Endothelial cell of umbilical vein (primary cell): ENCODE measurements around the gene PROB1. TPM values are rescaled to one million over a fixed set of nuclear protein-coding genes. Genes with fewer than 3 reads are reported as not detected.

ENCODE experiments used
- BruUV-seq: library from RNA; stranded (reverse); fragments of 400-500 nt; replicated peaks from 2 replicates; lab custom pipeline; 2021; lab: Mats Ljungman, UMichigan
- CTCF ChIA-PET: fragments of 300-600, 350-600 bp; sonication (Branson Sonifier 250); formaldehyde crosslinking; loops from one replicate; lab custom pipeline; 2021; ENCODE audit warnings: antibody characterized with exemption, inconsistent platforms; lab: Charles Lee
- POLR2A ChIA-PET: fragments of 300-600, 350-600 bp; sonication (Branson Sonifier 250); formaldehyde crosslinking; loops from one replicate; lab custom pipeline; 2021; ENCODE audit warnings: antibody characterized with exemption, inconsistent platforms; lab: Charles Lee
- DNase-seq: peaks from one replicate; pipeline ENCODE4 v3.0.0-alpha.2; 2011; ENCODE audit warnings: low read depth, low spot score
- FAIRE-seq: peaks from 2 replicates; lab custom pipeline; 2011; peaks lifted over from hg19 to GRCh38; lab: Jason Lieb, UNC
- H2AFZ ChIP-seq: 2 replicates; pipeline ENCODE4 v1.6.0; 2012; ENCODE audit warnings: low read depth, low read length, control low read depth, inconsistent platforms
- H3K27ac ChIP-seq: 2 replicates; pipeline ENCODE4 v1.5.1; 2011; ENCODE audit warnings: low read depth, mild to moderate bottlenecking, control low read depth, low read length, moderate library complexity; ENCODE audit not compliant: insufficient read depth
- H3K27me3 ChIP-seq, 2 experiments: 2 replicates each; pipeline versions ENCODE4 v1.6.0 to v1.6.1; 2011; ENCODE audit warnings: low read length in 2 of 2, mixed read lengths in 1 of 2; ENCODE audit not compliant: control insufficient read depth in 2 of 2, insufficient read depth in 2 of 2
- H3K36me3 ChIP-seq, 2 experiments: 2 replicates in 1 of 2; 3 replicates in 1 of 2; pipeline ENCODE4 v1.5.1; 2011; ENCODE audit warnings: low read length in 2 of 2, mild to moderate bottlenecking in 1 of 2, moderate library complexity in 1 of 2; ENCODE audit not compliant: control insufficient read depth in 2 of 2, insufficient read depth in 2 of 2; ENCODE audit errors: extremely low read depth in 1 of 2
- H3K4me1 ChIP-seq: 3 replicates; pipeline ENCODE4 v1.5.1; 2011; ENCODE audit warnings: mild to moderate bottlenecking, low read length; ENCODE audit not compliant: control insufficient read depth, insufficient read depth; ENCODE audit errors: extremely low read depth
- H3K4me2 ChIP-seq: 2 replicates; pipeline ENCODE4 v1.6.1; 2011; ENCODE audit warnings: low read length, control low read depth, mixed read lengths; ENCODE audit not compliant: insufficient read depth
- H3K4me3 ChIP-seq, 3 experiments: fragments of 200-600 bp in 1 of 3; sonication (generic), shearing (Covaris generic) in 1 of 3; replicated peaks in 1 of 3; 2 replicates each; pipeline ENCODE4 v1.5.1; 2011 to 2016; ENCODE audit warnings: control low read depth in 3 of 3, low read length in 3 of 3, mild to moderate bottlenecking in 2 of 3, inconsistent platforms in 1 of 3, low read depth in 1 of 3, moderate library complexity in 1 of 3; ENCODE audit not compliant: insufficient read depth in 1 of 3
- H3K79me2 ChIP-seq: 2 replicates; pipeline ENCODE4 v1.6.0; 2012; ENCODE audit warnings: low read length, inconsistent platforms; ENCODE audit not compliant: control insufficient read depth, insufficient read depth
- H3K9ac ChIP-seq: replicated peaks from 2 replicates; pipeline ENCODE3; 2011; ENCODE audit warnings: low read length, control low read depth; ENCODE audit not compliant: insufficient read depth; ENCODE audit errors: extremely low read depth
- H3K9me1 ChIP-seq: replicated peaks from 3 replicates; pipeline ENCODE4 v1.6.0; 2011; ENCODE audit warnings: mild to moderate bottlenecking, low read length; ENCODE audit not compliant: control insufficient read depth, insufficient read depth; ENCODE audit errors: extremely low read depth
- H3K9me3 ChIP-seq: replicated peaks from 2 replicates; pipeline ENCODE4 v1.5.1; 2012; ENCODE audit warnings: low read length, inconsistent platforms; ENCODE audit not compliant: control insufficient read depth, insufficient read depth
- H4K20me1 ChIP-seq: replicated peaks from 2 replicates; pipeline ENCODE3; 2011; ENCODE audit warnings: mild to moderate bottlenecking, low read length; ENCODE audit not compliant: control insufficient read depth, insufficient read depth; ENCODE audit errors: extremely low read depth
- CTCF ChIP-seq, 2 donors: IDR thresholded peaks; 1 replicate in 1 of 2; 2 replicates in 1 of 2; pipeline ENCODE4 v1.5.1; 2011; ENCODE audit warnings: low read length in 2 of 2, mild to moderate bottlenecking in 2 of 2, moderate library complexity in 2 of 2, control low read depth in 1 of 2, inconsistent platforms in 1 of 2, low read depth in 1 of 2; ENCODE audit not compliant: insufficient read depth in 1 of 2; ENCODE audit errors: extremely low read depth in 1 of 2
- EZH2 ChIP-seq: IDR thresholded peaks from 2 replicates; pipeline ENCODE4 v1.6.1; 2012; ENCODE audit warnings: borderline replicate concordance, low read depth, mild to moderate bottlenecking, moderate library complexity, low read length, inconsistent platforms; ENCODE audit not compliant: severe bottlenecking
- FOS ChIP-seq: IDR thresholded peaks from 2 replicates; pipeline ENCODE4 v1.6.1; 2011; ENCODE audit warnings: mild to moderate bottlenecking, low read length, moderate library complexity, borderline replicate concordance; ENCODE audit not compliant: insufficient read depth
- GATA2 ChIP-seq: IDR thresholded peaks from 2 replicates; pipeline ENCODE4 v1.7.0; 2011; ENCODE audit warnings: low read depth, mild to moderate bottlenecking, moderate library complexity, mixed read lengths, low read length; ENCODE audit not compliant: insufficient read length, insufficient read depth
- POLR2A ChIP-seq: IDR thresholded peaks from 2 replicates; pipeline ENCODE4 v1.6.1; 2012; ENCODE audit warnings: low read depth, mild to moderate bottlenecking, control low read depth, low read length
- POLR2AphosphoS5 ChIP-seq: IDR thresholded peaks from 2 replicates; pipeline ENCODE4 v1.6.1; 2012; ENCODE audit warnings: low read depth, mild to moderate bottlenecking, control low read depth, low read length, moderate library complexity; ENCODE audit not compliant: insufficient read depth
- dilution Hi-C: fragments of 300-500 bp; cut with MboI; formaldehyde crosslinking; loops from one replicate; pipeline ENCODE4 v1.15.0; 2019; ENCODE audit warnings: low sequenced_read_pairs; ENCODE audit not compliant: extremely low pct_ligation_motif_present
- intact Hi-C: fragments of 100-400 bp; cut with micrococcal nuclease; formaldehyde crosslinking; loops from one replicate; pipeline ENCODE4 v1.10.0; 2022
- polyA plus RNA-seq, 4 experiments: library from polyadenylated mRNA; depleted of rRNA in 3 of 4; stranded (reverse) in 3 of 4; unstranded in 1 of 4; fragments of >200 nt; gene quantifications; 2 replicates each; pipeline versions ENCODE4 v1.2.1 to v1.2.3, GENCODE V29; 2011 to 2012; ENCODE audit warnings: missing spikeins in 1 of 4
- total RNA-seq: library from RNA; stranded (reverse); gene quantifications from 2 replicates; pipeline ENCODE4 v1.2.3, GENCODE V29; 2021

Gene PROB1
- total and polyA plus RNA-seq, 2 donors (not counting 3 experiments of a cell fraction or from before 2014, with no cell fraction given) = 0.47 to 1.9 TPM

GRCh38 chr5:139364466-139364865, 30.4 kb downstream of the PROB1 start:
- CTCF ChIA-PET = interaction anchor here (2.1 kb wide), 1 partner anchor 24 kb away, joined by 5 read pairs; no protein-coding TSS in a partner anchor
- no peak overlapping the region for H2AFZ ChIP-seq
- BruUV-seq = no TSS peak
- H3K27me3 ChIP-seq = no peaks in the 10 kb centered on the region
- no peaks in the 10 kb centered on the region for H3K4me1 ChIP-seq
- peaks cover 11% of the 10 kb centered on the region for H3K79me2 ChIP-seq
- POLR2A ChIA-PET = no interaction called here
- no peak for FAIRE-seq
- TF ChIP-seq POLR2AphosphoS5 (no peak), CTCF (IDR thresholded peaks at IDR 0.05; ENCODE audit: extremely low read depth in 1 of 2, insufficient read depth in 1 of 2, low read depth in 1 of 2, low read length in 2 of 2) (no peak), EZH2 (no peak), POLR2A (no peak)
- no peaks in the 10 kb centered on the region for H3K9me3 ChIP-seq
- intact Hi-C loops (no loop called here), dilution Hi-C loops (no loop called here)
- H3K9me1 ChIP-seq = no peaks in the 10 kb centered on the region
- DNase-seq = no peak
- H3K9ac ChIP-seq = no peak overlapping the region
- no peak overlapping the region for H3K27ac ChIP-seq
- H3K4me2 ChIP-seq = no peak overlapping the region
- peaks cover 3% of the 10 kb centered on the region for H4K20me1 ChIP-seq
- H3K36me3 ChIP-seq = peaks cover 2 to 20% of the 10 kb centered on the region in 2 experiments
- no peak overlapping the region for H3K4me3 ChIP-seq

- Histone ChIP-seq H4K20me1 (peaks cover 3% of the 10 kb centered on the region), H3K36me3 (peaks cover 2 to 17% of the 10 kb centered on the region in 2 experiments), H3K9me3 (no peaks in the 10 kb centered on the region), H2AFZ (no peak overlapping the region), H3K27me3 (no peaks in the 10 kb centered on the region), H3K9ac (no peak overlapping the region), H3K4me1 (no peaks in the 10 kb centered on the region), H3K27ac (no peak overlapping the region), H3K9me1 (no peaks in the 10 kb centered on the region), H3K4me2 (no peak overlapping the region), H3K79me2 (peaks cover 13% of the 10 kb centered on the region), H3K4me3 (no peak overlapping the region)
- BruUV-seq = no TSS peak
- intact Hi-C loops (no loop called here), dilution Hi-C loops (no loop called here)
- ChIA-PET CTCF (no interaction called here), POLR2A (no interaction called here)
- no peak for FAIRE-seq
- TF ChIP-seq FOS = no peak
- no peak for TF ChIP-seq CTCF (IDR thresholded peaks at IDR 0.05; ENCODE audit: extremely low read depth in 1 of 2, insufficient read depth in 1 of 2, low read depth in 1 of 2, low read length in 2 of 2)
- no peak for TF ChIP-seq GATA2
- DNase-seq = no peak
Measured at GRCh38 chr5:139363937-139364336, 31.0 kb downstream of the PROB1 start.
